Heart right ventricle (tissue), 16 donors: ENCODE data around the gene CST6. TPM values are rescaled to one million over a fixed set of nuclear protein-coding genes. Genes with fewer than 3 reads are reported as not detected.
"Not testable (repeated sequence)": the region's sequence is repeated elsewhere in the genome, so short reads cannot be mapped to it uniquely, and the experiment has no call there.

ENCODE experiments used
- ATAC-seq, 8 donors: fragments of 200-7000 bp; cut with Tn5 transposase; one replicate each; pipeline ENCODE4 v1.9.1; 2020; ENCODE audit warnings: mild to moderate bottlenecking in 8 of 8, moderate library complexity in 8 of 8, moderate number of reproducible peaks in 1 of 8
- DNase-seq, 2 donors: peaks; one replicate each; pipeline ENCODE4 v3.0.0-alpha.2; 2020
- H3K27ac ChIP-seq, 10 donors: fragments of 200-600 bp; sonication (generic) in 2 of 10; one replicate each; pipeline versions ENCODE4 v1.5.0 to v1.8.0; 2020 to 2022; ENCODE audit warnings: mild to moderate bottlenecking in 3 of 10
- H3K27me3 ChIP-seq, 7 donors: fragments of 200-600 bp; one replicate each; pipeline ENCODE4 v1.8.0; 2021 to 2022; ENCODE audit warnings: mild to moderate bottlenecking in 2 of 7
- H3K36me3 ChIP-seq, 9 donors: fragments of 200-600 bp; sonication (generic) in 1 of 9; one replicate each; pipeline versions ENCODE4 v1.5.0 to v1.8.0; 2020 to 2022; ENCODE audit warnings: mild to moderate bottlenecking in 2 of 9
- H3K4me1 ChIP-seq, 9 donors: fragments of 200-600 bp; sonication (generic) in 1 of 9; one replicate each; pipeline versions ENCODE4 v1.5.0 to v1.8.0; 2020 to 2022; ENCODE audit warnings: mild to moderate bottlenecking in 4 of 9
- H3K4me3 ChIP-seq, 10 donors: fragments of 200-600 bp; sonication (generic) in 2 of 10; one replicate each; pipeline versions ENCODE4 v1.5.0 to v1.8.0; 2020 to 2022; ENCODE audit warnings: mild to moderate bottlenecking in 7 of 10, moderate library complexity in 2 of 10
- H3K9me3 ChIP-seq, 11 donors: fragments of 200-600 bp in 10 of 11; sonication (generic) in 2 of 11; one replicate each; pipeline versions ENCODE4 v1.5.0 to v1.8.0; 2013 to 2022; ENCODE audit warnings: mild to moderate bottlenecking in 2 of 11, control low read depth in 1 of 11, moderate library complexity in 1 of 11
- WGBS, 2 donors: extraction: QIAGEN DNeasy Blood & Tissue Kit; methylation state at CpG; one replicate each; pipeline ENCODE4 v1.1.7; 2013; ENCODE audit warnings: inconsistent platforms in 1 of 2; 5-methylcytosine and 5-hydroxymethylcytosine counted together
- intact Hi-C, 10 donors: fragments of 100-400 bp; cut with DNase I; formaldehyde crosslinking; loops; one replicate each; pipeline versions ENCODE4 v1.11.1 to v1.14.2; 2022
- polyA plus RNA-seq, 2 donors: library from polyadenylated mRNA; stranded (reverse); fragments of 200-250 nt; gene quantifications; one replicate each; pipeline ENCODE4 v1.2.3, GENCODE V29; 2013
- total RNA-seq, 10 donors: library from RNA; stranded (reverse); fragmentation: NEBNext Ultra II Directional in 3 of 10; extraction: Animal tissue kit (Norgen Biotek cat#: 25700) in 3 of 10; gene quantifications; one replicate each; pipeline versions ENCODE4 v1.2.1 to v1.2.4, GENCODE V29; 2021 to 2023
- TF ChIP-seq, protein P1 (sequence below), 9 donors: fragments of 200-600 bp; sonication (generic) in 2 of 9; IDR thresholded peaks; one replicate each; pipeline versions ENCODE4 v1.5.0 to v1.8.0; 2021 to 2022; ENCODE audit warnings: antibody characterized with exemption in 9 of 9, mild to moderate bottlenecking in 5 of 9, moderate library complexity in 1 of 9
- donor health status: Arrhythmogenic right ventricular cardiomyopathy.
- donor health status: ischemic (EF 13 %, LVEDD 7.1; RV severe dilation, severe dysfunction).
- donor health status: healthy with polysubstance abuse.
- donor health status: DM: no; HTN: yes; CAD: no.
- donor health status: DM: no; HTN: no; CAD: no.
- donor health status: ischemic (EF 25% LVEDD 6.9; RV normal size, moderate dysfunction).
- donor health status: ischemic (EF 25% LVEDD 5.7; RV mildly dilated, moderate dysfunction).
- donor health status: healthy.
- donor health status: DM: yes; HTN: yes; CAD: no.
- donor health status: Ischemic cardiomyopathy.
- donor health status: ischemic (EF 35%, LVEDD 5.7; RV mildly dilated, moderate dysfunction).
- donor health status: nonischemic (EF 11% LVEDD 7.7; RV severe dilation, severe dysfunction).
- donor health status: DM: yes; HTN: yes; CAD: no.
- donor health status: PGD.
- donor health status: ischemic (EF 29% LVEDD 5.4; RV normal size, mild dysfunction).
- donor health status: nonischemic (EF 23%, LVEDD 6.1; RV moderate dilation, normal function).

CST6 gene
- total and polyA plus RNA-seq, 12 donors, result 0.35 to 2.6 (median 0.44) TPM; not detected in 7

DNA sequence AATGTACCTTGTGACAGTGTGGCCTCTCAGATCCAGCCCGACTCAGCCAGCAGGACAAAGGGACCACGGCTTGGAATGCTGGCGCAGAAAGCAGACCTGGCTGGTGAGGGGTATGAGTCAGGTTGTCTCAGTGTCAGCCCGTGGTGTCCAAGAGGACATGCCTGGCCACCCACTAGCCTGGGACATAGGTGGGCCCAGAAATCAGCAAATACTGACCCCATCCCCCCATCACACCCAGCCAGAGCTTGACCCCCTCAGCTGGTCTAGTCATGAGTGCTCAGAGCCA, 5.0 kb upstream of the CST6 start:
- H3K9me3 ChIP-seq, result no peaks in the 10 kb centered on the region
- H3K27ac ChIP-seq, result no peak overlapping the region
- peaks cover 4 to 26% (median 11%) of the 10 kb centered on the region in 9 donors for H3K4me1 ChIP-seq
- TF ChIP-seq, protein P1, sequence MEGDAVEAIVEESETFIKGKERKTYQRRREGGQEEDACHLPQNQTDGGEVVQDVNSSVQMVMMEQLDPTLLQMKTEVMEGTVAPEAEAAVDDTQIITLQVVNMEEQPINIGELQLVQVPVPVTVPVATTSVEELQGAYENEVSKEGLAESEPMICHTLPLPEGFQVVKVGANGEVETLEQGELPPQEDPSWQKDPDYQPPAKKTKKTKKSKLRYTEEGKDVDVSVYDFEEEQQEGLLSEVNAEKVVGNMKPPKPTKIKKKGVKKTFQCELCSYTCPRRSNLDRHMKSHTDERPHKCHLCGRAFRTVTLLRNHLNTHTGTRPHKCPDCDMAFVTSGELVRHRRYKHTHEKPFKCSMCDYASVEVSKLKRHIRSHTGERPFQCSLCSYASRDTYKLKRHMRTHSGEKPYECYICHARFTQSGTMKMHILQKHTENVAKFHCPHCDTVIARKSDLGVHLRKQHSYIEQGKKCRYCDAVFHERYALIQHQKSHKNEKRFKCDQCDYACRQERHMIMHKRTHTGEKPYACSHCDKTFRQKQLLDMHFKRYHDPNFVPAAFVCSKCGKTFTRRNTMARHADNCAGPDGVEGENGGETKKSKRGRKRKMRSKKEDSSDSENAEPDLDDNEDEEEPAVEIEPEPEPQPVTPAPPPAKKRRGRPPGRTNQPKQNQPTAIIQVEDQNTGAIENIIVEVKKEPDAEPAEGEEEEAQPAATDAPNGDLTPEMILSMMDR (IDR thresholded peaks at IDR 0.05), result no peak
- ATAC-seq (no peak), DNase-seq (no peak)
- intact Hi-C loops, result no loop called here
- H3K36me3 ChIP-seq, result peaks cover 0 to 35% (median 12%) of the 10 kb centered on the region in 9 donors
- WGBS, 2 donors, result 74 to 88% methylated on average over 4 of the region's 4 CpGs
- H3K27me3 ChIP-seq, result peaks cover 2 to 18% (median 6%) of the 10 kb centered on the region in 7 donors
- no peak overlapping the region for H3K4me3 ChIP-seq

DNA sequence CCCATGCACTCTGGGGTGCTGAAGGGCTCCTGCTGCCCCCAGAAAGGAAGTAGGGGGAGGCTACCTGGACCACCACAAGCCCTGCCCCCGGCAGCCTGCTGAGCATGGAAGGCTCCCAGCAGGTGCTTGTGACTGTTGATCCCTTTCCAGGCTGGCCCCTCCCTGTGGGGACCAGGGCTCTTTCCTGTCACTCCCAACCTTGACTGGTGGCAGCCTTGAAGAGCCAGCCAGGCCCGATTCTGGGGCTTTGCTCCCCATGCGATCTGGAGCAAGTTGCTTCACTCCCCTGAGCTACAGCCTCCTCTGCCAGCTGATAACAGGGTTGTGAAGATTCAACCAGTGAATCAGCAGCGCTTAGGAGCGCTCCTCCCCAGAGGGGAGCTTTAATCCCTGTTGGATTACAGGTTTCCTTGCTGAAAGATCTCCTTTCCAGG, 4.6 kb upstream of the CST6 start:
- peaks cover 4 to 30% (median 13%) of the 10 kb centered on the region in 9 donors for H3K4me1 ChIP-seq
- peaks cover 6 to 22% (median 10%) of the 10 kb centered on the region in 7 donors for H3K27me3 ChIP-seq
- no peak overlapping the region for H3K4me3 ChIP-seq
- intact Hi-C loops, result no loop called here
- TF ChIP-seq, protein P1 (IDR thresholded peaks at IDR 0.05), result no peak
- peaks cover 0 to 35% (median 12%) of the 10 kb centered on the region in 9 donors for H3K36me3 ChIP-seq
- no peak for DNase-seq
- no peaks in the 10 kb centered on the region for H3K9me3 ChIP-seq
- WGBS, 2 donors, result 35 to 36% methylated on average over 5 of the region's 5 CpGs
- H3K27ac ChIP-seq, result no peak overlapping the region
- no peak for ATAC-seq

DNA sequence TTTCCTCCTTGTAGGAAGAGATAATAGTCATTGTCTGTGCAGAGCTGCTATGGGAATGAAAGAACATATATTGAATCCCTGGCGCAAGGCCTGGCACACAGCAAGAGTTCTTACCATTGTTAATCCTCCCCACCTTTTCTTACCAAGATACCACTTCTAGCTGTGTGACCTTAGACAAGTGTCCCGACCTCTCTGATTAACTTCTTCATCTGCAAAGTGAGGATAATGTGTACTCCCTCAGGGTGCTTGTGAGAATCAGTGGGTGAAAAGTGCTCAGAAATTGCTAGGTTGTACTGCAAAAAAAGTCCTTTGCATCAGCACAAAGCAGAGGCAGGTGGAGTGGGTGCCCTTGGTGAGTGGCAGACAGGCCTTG, 3.7 kb upstream of the CST6 start:
- DNase-seq (no peak), ATAC-seq (no peak)
- no peak overlapping the region for H3K4me3 ChIP-seq
- H3K9me3 ChIP-seq, result no peaks in the 10 kb centered on the region
- H3K4me1 ChIP-seq, result peaks cover 3 to 28% (median 10%) of the 10 kb centered on the region in 9 donors
- TF ChIP-seq, protein P1 (IDR thresholded peaks at IDR 0.05), result no peak
- H3K27ac ChIP-seq, result no peak overlapping the region
- H3K27me3 ChIP-seq, result peaks cover 8 to 29% (median 17%) of the 10 kb centered on the region in 7 donors
- intact Hi-C loops, result no loop called here
- 64 to 85% methylated on average over 2 of the region's 2 CpGs for WGBS, 2 donors
- peaks cover 0 to 35% (median 12%) of the 10 kb centered on the region in 9 donors for H3K36me3 ChIP-seq

DNA sequence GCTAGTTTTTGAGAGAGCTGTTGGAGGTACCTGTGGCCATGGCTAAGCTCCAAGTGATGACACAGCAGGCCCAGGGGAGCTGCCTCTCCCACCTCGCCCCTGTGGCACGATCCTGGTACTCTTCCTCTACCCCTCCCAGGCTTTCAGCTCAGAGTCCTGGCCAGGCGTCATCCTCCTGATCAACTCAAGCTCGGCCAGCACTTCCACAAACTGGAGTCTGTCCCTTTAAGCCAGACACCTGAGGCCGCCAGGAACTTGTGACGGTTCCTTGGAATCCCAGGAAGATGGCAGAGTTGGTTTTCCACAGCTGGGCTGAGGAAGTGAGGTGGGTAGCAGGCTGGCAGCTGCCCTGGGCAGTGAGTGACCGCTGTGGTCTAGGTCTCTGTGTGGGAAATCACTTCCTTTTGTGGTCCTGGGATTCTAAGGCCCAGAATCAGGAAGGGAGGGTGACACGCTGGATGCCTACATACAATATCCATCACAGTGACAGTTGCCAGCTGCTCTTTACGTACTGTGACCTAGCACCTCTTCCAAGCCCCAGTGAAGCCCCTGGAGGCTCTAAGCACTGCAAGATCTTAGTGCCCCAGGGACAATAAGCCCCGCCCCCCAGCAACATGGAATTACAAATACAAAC, 3.2 kb upstream of the CST6 start:
- no peak overlapping the region for H3K27ac ChIP-seq
- no peaks in the 10 kb centered on the region for H3K9me3 ChIP-seq
- DNase-seq, result no peak
- ATAC-seq, result no peak
- intact Hi-C loops, result no loop called here
- TF ChIP-seq, protein P1 (IDR thresholded peaks at IDR 0.05), result no peak
- WGBS, 2 donors, result 52 to 59% methylated on average over 10 of the region's 10 CpGs
- peaks cover 0 to 33% (median 12%) of the 10 kb centered on the region in 9 donors for H3K36me3 ChIP-seq
- H3K27me3 ChIP-seq, result peaks cover 8 to 34% (median 21%) of the 10 kb centered on the region in 7 donors
- H3K4me3 ChIP-seq, result no peak overlapping the region
- H3K4me1 ChIP-seq, result peaks cover 0 to 23% (median 5%) of the 10 kb centered on the region in 9 donors

DNA sequence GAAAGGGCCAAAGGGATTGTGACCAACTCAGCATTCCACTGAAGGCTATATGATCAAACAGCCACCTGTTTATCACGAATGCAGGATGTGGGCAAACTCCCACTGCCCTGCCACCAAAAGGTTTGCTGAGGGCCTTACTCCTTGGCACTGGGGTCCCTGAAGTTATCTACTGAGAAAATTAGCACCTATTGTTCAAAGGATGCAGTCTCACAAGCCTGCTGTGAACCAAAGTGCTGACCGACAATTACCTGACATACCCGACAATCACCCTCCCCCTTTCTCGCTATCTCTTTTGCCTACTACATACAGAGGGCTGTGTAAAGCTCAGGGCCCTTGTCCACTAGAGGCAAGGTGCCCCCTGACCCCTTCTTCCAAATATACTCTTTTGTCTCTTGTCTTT, 1.8 kb upstream of the CST6 start:
- not testable (repeated sequence) for ATAC-seq

More for the DNA sequence above, 1.8 kb upstream of the CST6 start:
- 43 to 71% methylated on average over 4 of the region's 4 CpGs for WGBS, 2 donors
- Histone ChIP-seq H3K4me1 (peaks cover 0 to 23% (median 5%) of the 10 kb centered on the region in 9 donors), H3K27me3 (peaks cover 8 to 39% (median 23%) of the 10 kb centered on the region in 7 donors), H3K36me3 (peaks cover 0 to 18% (median 4%) of the 10 kb centered on the region in 9 donors)
- H3K4me3 ChIP-seq, intact Hi-C loops, H3K9me3 ChIP-seq, DNase-seq, H3K27ac ChIP-seq: not testable (repeated sequence)
